ENCODE data around the gene RXRB.
A peak's percentile ranks its signal among the peaks of the same experiment; 100 is the strongest.

Gene RXRB

GRCh38 chr6:33197431-33198048 lies 2.9 kb downstream of the RXRB start:
- Histone ChIP-seq H3K27ac (replicated peaks) (no peak overlapping the region), H3K27me3 (ENCODE audit: insufficient read depth, poor library complexity, severe bottlenecking) (peaks cover 4% of the 10 kb centered on the region), H3K4me3 (replicated peaks; ENCODE audit: insufficient read depth, low read length) (no peak overlapping the region)
- no peak for TF ChIP-seq SPI1 (IDR thresholded peaks at IDR 0.05; ENCODE audit: borderline replicate concordance, low read depth)
- TF ChIP-seq CTCF (IDR thresholded peaks at IDR 0.05; ENCODE audit: insufficient read depth, low read length), result peak; percentile 76
- DNase-seq (ENCODE audit: low read depth in 1 of 2, low spot score in 1 of 2), result peak in 1 of 2 experiments; percentile 61

- Histone ChIP-seq H3K27ac (replicated peaks) (no peak overlapping the region), H3K4me3 (replicated peaks; ENCODE audit: insufficient read depth, low read length) (no peak overlapping the region), H3K27me3 (ENCODE audit: insufficient read depth, poor library complexity, severe bottlenecking) (peaks cover 19% of the 10 kb centered on the region)
- DNase-seq (ENCODE audit: low read depth in 1 of 2, low spot score in 1 of 2), result no peak
- TF ChIP-seq REST (IDR thresholded peaks at IDR 0.05; ENCODE audit: insufficient replicate concordance, low read depth) (peak; percentile 79), CTCF (IDR thresholded peaks at IDR 0.05; ENCODE audit: insufficient read depth, low read length) (no peak), POLR2AphosphoS5 (IDR thresholded peaks at IDR 0.05; ENCODE audit: low read depth) (no peak), GABPA (IDR thresholded peaks at IDR 0.05; ENCODE audit: low read depth) (no peak), SPI1 (IDR thresholded peaks at IDR 0.05; ENCODE audit: borderline replicate concordance, low read depth) (no peak)
These were observed 4.9 kb downstream of the RXRB start for GRCh38 chr6:33195304-33196165.

GRCh38 chr6:33194431-33194979 lies 6.0 kb downstream of the RXRB start:
- TF ChIP-seq POLR2AphosphoS5 (IDR thresholded peaks at IDR 0.05; ENCODE audit: low read depth) (no peak), CTCF (IDR thresholded peaks at IDR 0.05; ENCODE audit: insufficient read depth, low read length) (no peak)
- Histone ChIP-seq H3K27ac (replicated peaks) (no peak overlapping the region), H3K27me3 (ENCODE audit: insufficient read depth, poor library complexity, severe bottlenecking) (peaks cover 19% of the 10 kb centered on the region), H3K4me3 (replicated peaks; ENCODE audit: insufficient read depth, low read length) (no peak overlapping the region)
- no peak for DNase-seq (ENCODE audit: low read depth in 1 of 2, low spot score in 1 of 2)

- TF ChIP-seq REST (IDR thresholded peaks at IDR 0.05; ENCODE audit: insufficient replicate concordance, low read depth) (no peak), SPI1 (IDR thresholded peaks at IDR 0.05; ENCODE audit: borderline replicate concordance, low read depth) (no peak), GABPA (IDR thresholded peaks at IDR 0.05; ENCODE audit: low read depth) (no peak), CTCF (IDR thresholded peaks at IDR 0.05; ENCODE audit: insufficient read depth, low read length) (no peak), POLR2AphosphoS5 (IDR thresholded peaks at IDR 0.05; ENCODE audit: low read depth) (no peak; the same call in 1 of the 2 replicates)
- Histone ChIP-seq H3K4me3 (replicated peaks; ENCODE audit: insufficient read depth, low read length) (no peak overlapping the region), H3K27ac (replicated peaks) (no peak overlapping the region), H3K27me3 (ENCODE audit: insufficient read depth, poor library complexity, severe bottlenecking) (peaks cover 19% of the 10 kb centered on the region)
- DNase-seq (ENCODE audit: low read depth in 1 of 2, low spot score in 1 of 2), result no peak
These were observed 6.8 kb downstream of the RXRB start for GRCh38 chr6:33193619-33194018.

All from HL-60 (cell line).